Measurements from ENCODE around the gene OVOL1.
"Not testable (repeated sequence)": the region's sequence is repeated elsewhere in the genome, so short reads cannot be mapped to it uniquely, and the experiment has no call there.

The OVOL1 gene

GRCh38 chr11:65744026-65744698, 42.7 kb upstream of the OVOL1 start:
- DNase-seq = no peak
- H3K36me3 ChIP-seq = no peaks in the 10 kb centered on the region
- TF ChIP-seq, protein P1, sequence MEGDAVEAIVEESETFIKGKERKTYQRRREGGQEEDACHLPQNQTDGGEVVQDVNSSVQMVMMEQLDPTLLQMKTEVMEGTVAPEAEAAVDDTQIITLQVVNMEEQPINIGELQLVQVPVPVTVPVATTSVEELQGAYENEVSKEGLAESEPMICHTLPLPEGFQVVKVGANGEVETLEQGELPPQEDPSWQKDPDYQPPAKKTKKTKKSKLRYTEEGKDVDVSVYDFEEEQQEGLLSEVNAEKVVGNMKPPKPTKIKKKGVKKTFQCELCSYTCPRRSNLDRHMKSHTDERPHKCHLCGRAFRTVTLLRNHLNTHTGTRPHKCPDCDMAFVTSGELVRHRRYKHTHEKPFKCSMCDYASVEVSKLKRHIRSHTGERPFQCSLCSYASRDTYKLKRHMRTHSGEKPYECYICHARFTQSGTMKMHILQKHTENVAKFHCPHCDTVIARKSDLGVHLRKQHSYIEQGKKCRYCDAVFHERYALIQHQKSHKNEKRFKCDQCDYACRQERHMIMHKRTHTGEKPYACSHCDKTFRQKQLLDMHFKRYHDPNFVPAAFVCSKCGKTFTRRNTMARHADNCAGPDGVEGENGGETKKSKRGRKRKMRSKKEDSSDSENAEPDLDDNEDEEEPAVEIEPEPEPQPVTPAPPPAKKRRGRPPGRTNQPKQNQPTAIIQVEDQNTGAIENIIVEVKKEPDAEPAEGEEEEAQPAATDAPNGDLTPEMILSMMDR (IDR thresholded peaks at IDR 0.05) = no peak
- no peaks in the 10 kb centered on the region for H3K9me3 ChIP-seq
- no peaks in the 10 kb centered on the region for H3K27me3 ChIP-seq
- H3K4me3 ChIP-seq = no peak overlapping the region
- no peaks in the 10 kb centered on the region for H3K4me1 ChIP-seq
- no peak overlapping the region for H3K27ac ChIP-seq
- intact Hi-C loops (cut with DNase I; ENCODE audit: low total_unique reads) = no loop called here

GRCh38 chr11:65744699-65745042, 42.2 kb upstream of the OVOL1 start:
- H3K9me3 ChIP-seq = no peaks in the 10 kb centered on the region
- no peaks in the 10 kb centered on the region for H3K4me1 ChIP-seq
- intact Hi-C loops (cut with DNase I; ENCODE audit: low total_unique reads) = no loop called here
- no peak overlapping the region for H3K4me3 ChIP-seq
- H3K36me3 ChIP-seq = no peaks in the 10 kb centered on the region
- H3K27ac ChIP-seq = no peak overlapping the region
- TF ChIP-seq, protein P1 (IDR thresholded peaks at IDR 0.05) = no peak
- no peaks in the 10 kb centered on the region for H3K27me3 ChIP-seq
- no peak for DNase-seq

GRCh38 chr11:65745049-65745448, 41.8 kb upstream of the OVOL1 start:
- no peaks in the 10 kb centered on the region for H3K9me3 ChIP-seq
- no peaks in the 10 kb centered on the region for H3K27me3 ChIP-seq
- H3K4me1 ChIP-seq = no peaks in the 10 kb centered on the region
- no peak overlapping the region for H3K27ac ChIP-seq
- TF ChIP-seq, protein P1 (IDR thresholded peaks at IDR 0.05) = no peak
- no peaks in the 10 kb centered on the region for H3K36me3 ChIP-seq
- H3K4me3 ChIP-seq = no peak overlapping the region
- DNase-seq = no peak
- intact Hi-C loops (cut with DNase I; ENCODE audit: low total_unique reads) = no loop called here

- H3K27ac ChIP-seq; H3K9me3 ChIP-seq; intact Hi-C loops (cut with DNase I; ENCODE audit: low total_unique reads); H3K27me3 ChIP-seq; H3K4me1 ChIP-seq; H3K4me3 ChIP-seq; DNase-seq; H3K36me3 ChIP-seq: not testable (repeated sequence)
These were observed 24.7 kb upstream of the OVOL1 start for GRCh38 chr11:65762169-65762568.

- H3K4me3 ChIP-seq; H3K9me3 ChIP-seq; H3K36me3 ChIP-seq; H3K27ac ChIP-seq; H3K27me3 ChIP-seq; intact Hi-C loops (cut with DNase I; ENCODE audit: low total_unique reads); DNase-seq; H3K4me1 ChIP-seq: not testable (repeated sequence)
These were observed 24.0 kb upstream of the OVOL1 start for GRCh38 chr11:65762816-65763215.

- Histone ChIP-seq H3K27ac (no peak overlapping the region), H3K9me3 (no peaks in the 10 kb centered on the region), H3K27me3 (no peaks in the 10 kb centered on the region), H3K4me1 (peaks cover 0 to 2% (median 0%) of the 10 kb centered on the region in 4 donors), H3K36me3 (no peaks in the 10 kb centered on the region), H3K4me3 (no peak overlapping the region)
- no peak for DNase-seq
- TF ChIP-seq, protein P1 (IDR thresholded peaks at IDR 0.05) = no peak
- intact Hi-C loops (cut with DNase I; ENCODE audit: low total_unique reads) = no loop called here
These were observed 22.4 kb upstream of the OVOL1 start for GRCh38 chr11:65764434-65764833.

GRCh38 chr11:65766535-65766934, 20.3 kb upstream of the OVOL1 start:
- intact Hi-C loops (cut with DNase I; ENCODE audit: low total_unique reads) = no loop called here
- H3K9me3 ChIP-seq = no peaks in the 10 kb centered on the region
- no peaks in the 10 kb centered on the region for H3K36me3 ChIP-seq
- H3K27me3 ChIP-seq = no peaks in the 10 kb centered on the region
- peaks cover 0 to 6% (median 2%) of the 10 kb centered on the region in 4 donors for H3K4me1 ChIP-seq
- H3K4me3 ChIP-seq = no peak overlapping the region
- TF ChIP-seq, protein P1 (IDR thresholded peaks at IDR 0.05) = no peak
- no peak for DNase-seq
- no peak overlapping the region for H3K27ac ChIP-seq

All from tibial artery (tissue), 4 donors.